ENCODE results near the gene KANSL1. TPM values are rescaled to one million over a fixed set of nuclear protein-coding genes. Genes with fewer than 3 reads are reported as not detected.

KANSL1 gene
- total RNA-seq, 4 donors from 2014 or later: 80.3 to 201 (median 146) TPM

GRCh38 chr17:46011711-46012505 lies 181.3 kb downstream of the KANSL1 start:
- no peaks in the 10 kb centered on the region for H3K9me3 ChIP-seq
- intact Hi-C loops (cut with DNase I; ENCODE audit: low total_unique reads) (no loop called here), in situ Hi-C loops (cut with MboI; ENCODE audit: low pct_ligation_motif_present in 1 of 4, low pct_unique_long_range_greater_than_20kb in 1 of 4, low sequenced_read_pairs in 3 of 4) (no loop called here)
- WGBS, 2 donors (ENCODE audit: low coverage in 1 of 2): 86% methylated on average over 28 of the region's 28 CpGs; no CpG with 5 or more reads in 1 of the 2 donors
- no peaks in the 10 kb centered on the region for H3K27me3 ChIP-seq
- no peaks in the 10 kb centered on the region for H3K4me1 ChIP-seq
- no peak for DNase-seq
- TF ChIP-seq CTCF (IDR thresholded peaks at IDR 0.05) (no peak), EP300 (IDR thresholded peaks at IDR 0.05; ENCODE audit: low read depth) (no peak), POLR2AphosphoS5 (IDR thresholded peaks at IDR 0.05) (no peak), POLR2A (IDR thresholded peaks at IDR 0.05) (no peak)
- no peak overlapping the region for H3K27ac ChIP-seq
- H3K36me3 ChIP-seq: no peaks in the 10 kb centered on the region
- H3K4me3 ChIP-seq: no peak overlapping the region

- in situ Hi-C loops (cut with MboI; ENCODE audit: low pct_ligation_motif_present in 1 of 4, low pct_unique_long_range_greater_than_20kb in 1 of 4, low sequenced_read_pairs in 3 of 4) (no loop called here), intact Hi-C loops (cut with DNase I; ENCODE audit: low total_unique reads) (no loop called here)
- H3K27ac ChIP-seq: no peak overlapping the region
- H3K36me3 ChIP-seq: no peaks in the 10 kb centered on the region
- no peak overlapping the region for H3K4me3 ChIP-seq
- DNase-seq: no peak
- no peaks in the 10 kb centered on the region for H3K4me1 ChIP-seq
- TF ChIP-seq POLR2AphosphoS5 (IDR thresholded peaks at IDR 0.05) (no peak), EP300 (IDR thresholded peaks at IDR 0.05; ENCODE audit: low read depth) (no peak), POLR2A (IDR thresholded peaks at IDR 0.05) (no peak), CTCF (IDR thresholded peaks at IDR 0.05) (no peak)
- no peaks in the 10 kb centered on the region for H3K27me3 ChIP-seq
- no peaks in the 10 kb centered on the region for H3K9me3 ChIP-seq
- 79 to 90% methylated on average over 3 to 10 of the region's 16 CpGs for WGBS, 2 donors (ENCODE audit: low coverage in 1 of 2)
Observed at GRCh38 chr17:46010597-46011186, 182.5 kb downstream of the KANSL1 start.

GRCh38 chr17:46009681-46010596 lies 183.3 kb downstream of the KANSL1 start:
- no peak for DNase-seq
- Histone ChIP-seq H3K4me3 (no peak overlapping the region), H3K27ac (no peak overlapping the region), H3K27me3 (no peaks in the 10 kb centered on the region), H3K9me3 (no peaks in the 10 kb centered on the region), H3K4me1 (no peaks in the 10 kb centered on the region), H3K36me3 (no peaks in the 10 kb centered on the region)
- intact Hi-C loops (cut with DNase I; ENCODE audit: low total_unique reads): no loop called here
- WGBS, 2 donors (ENCODE audit: low coverage in 1 of 2): 81 to 92% methylated on average over 2 to 33 of the region's 33 CpGs
- in situ Hi-C loops (cut with MboI; ENCODE audit: low pct_ligation_motif_present in 1 of 4, low pct_unique_long_range_greater_than_20kb in 1 of 4, low sequenced_read_pairs in 3 of 4): loop anchor here in 2 of 4 donors (10.0 kb wide), 2 partner anchors 205 to 275 kb away; no protein-coding TSS in a partner anchor
- TF ChIP-seq EP300 (IDR thresholded peaks at IDR 0.05; ENCODE audit: low read depth): no peak

GRCh38 chr17:46008591-46008990 lies 184.6 kb downstream of the KANSL1 start:
- WGBS, 2 donors (ENCODE audit: low coverage in 1 of 2): 85 to 94% methylated on average over 5 to 9 of the region's 9 CpGs
- in situ Hi-C loops (cut with MboI; ENCODE audit: low pct_ligation_motif_present in 1 of 4, low pct_unique_long_range_greater_than_20kb in 1 of 4, low sequenced_read_pairs in 3 of 4) (loop anchor here in 2 of 4 donors (10.0 kb wide), 2 partner anchors 206 to 276 kb away; no protein-coding TSS in a partner anchor), intact Hi-C loops (cut with DNase I; ENCODE audit: low total_unique reads) (no loop called here)
- H3K9me3 ChIP-seq: no peaks in the 10 kb centered on the region
- no peak overlapping the region for H3K4me3 ChIP-seq
- TF ChIP-seq EP300 (IDR thresholded peaks at IDR 0.05; ENCODE audit: low read depth) (no peak), POLR2A (IDR thresholded peaks at IDR 0.05) (no peak), CTCF (IDR thresholded peaks at IDR 0.05) (no peak), POLR2AphosphoS5 (IDR thresholded peaks at IDR 0.05) (no peak)
- H3K36me3 ChIP-seq: no peaks in the 10 kb centered on the region
- peaks cover 0 to 10% (median 9%) of the 10 kb centered on the region in 4 donors for H3K4me1 ChIP-seq
- DNase-seq: no peak
- H3K27me3 ChIP-seq: no peaks in the 10 kb centered on the region
- no peak overlapping the region for H3K27ac ChIP-seq

Measured in transverse colon (tissue), 4 donors.